Esophagus muscularis mucosa (tissue), 4 donors: ENCODE data around the gene KCNE4. TPM values are rescaled to one million over a fixed set of nuclear protein-coding genes. Genes with fewer than 3 reads are reported as not detected.

Experiments used
- DNase-seq: peaks from one replicate; pipeline ENCODE4 v3.0.0-alpha.2; 2017; ENCODE audit errors: extremely low spot score
- H3K27ac ChIP-seq, 4 donors: fragments of 200-600 bp; sonication (generic); replicated peaks in 1 of 4; 1 replicate in 3 of 4; 2 replicates in 1 of 4; pipeline ENCODE4 v1.5.1; 2016 to 2019; ENCODE audit warnings: mild to moderate bottlenecking in 1 of 4
- H3K27me3 ChIP-seq, 4 donors: fragments of 200-600 bp; sonication (generic); one replicate each; pipeline versions ENCODE4 v1.5.1 to v1.6.0; 2016 to 2019
- H3K36me3 ChIP-seq, 4 donors: fragments of 200-600 bp; sonication (generic); one replicate each; pipeline ENCODE4 v1.5.1; 2016 to 2019
- H3K4me1 ChIP-seq, 4 donors: fragments of 200-600 bp; sonication (generic); one replicate each; pipeline ENCODE4 v1.5.1; 2016 to 2019
- H3K4me3 ChIP-seq, 4 donors: fragments of 200-600 bp; sonication (generic); 1 replicate in 2 of 4; 2 replicates in 2 of 4; pipeline ENCODE4 v1.5.1; 2016 to 2019; ENCODE audit warnings: mild to moderate bottlenecking in 4 of 4, moderate library complexity in 1 of 4
- H3K9me3 ChIP-seq, 4 donors: fragments of 200-600 bp; sonication (generic); 1 replicate in 3 of 4; 2 replicates in 1 of 4; pipeline ENCODE4 v1.5.1; 2016 to 2019
- EP300 ChIP-seq: sonication (generic); formaldehyde crosslinking; IDR thresholded peaks from one replicate; pipeline ENCODE4 v1.6.1; 2017; ENCODE audit warnings: antibody characterized with exemption
- POLR2A ChIP-seq: fragments of 450-650 bp; IDR thresholded peaks from one replicate; pipeline ENCODE4 v1.6.1; 2017; ENCODE audit warnings: antibody characterized with exemption, moderate library complexity, mild to moderate bottlenecking, low read depth
- POLR2AphosphoS5 ChIP-seq, 2 donors: sonication (generic); formaldehyde crosslinking; IDR thresholded peaks; one replicate each; pipeline ENCODE4 v1.6.1; 2017; ENCODE audit warnings: antibody characterized with exemption in 2 of 2
- WGBS: methylation state at CpG from one replicate; pipeline ENCODE4 v1.1.5; 2018; 5-methylcytosine and 5-hydroxymethylcytosine counted together
- intact Hi-C: fragments of 100-400 bp; cut with DNase I; formaldehyde crosslinking; loops from one replicate; pipeline ENCODE4 v1.15.1; 2023
- total RNA-seq, 4 donors: library from RNA; depleted of rRNA; stranded (reverse); fragments of >200 nt; gene quantifications; one replicate each; pipeline versions ENCODE4 v1.1.0 to v1.2.1, GENCODE V29; 2016
- TF ChIP-seq, protein P1 (sequence below), 3 experiments: fragments of 200-600 bp in 2 of 3; fragments of 450-650 bp in 1 of 3; sonication (generic) in 2 of 3; IDR thresholded peaks; one replicate each; pipeline ENCODE4 v1.5.1; 2017 to 2019; ENCODE audit warnings: antibody characterized with exemption in 3 of 3, mild to moderate bottlenecking in 2 of 3, moderate library complexity in 1 of 3

KCNE4 gene
- total RNA-seq, 4 donors from 2014 or later = 11.6 to 38.1 (median 17.7) TPM

- Histone ChIP-seq H3K4me1 (no peaks in the 10 kb centered on the region), H3K36me3 (no peaks in the 10 kb centered on the region), H3K4me3 (no peak overlapping the region), H3K27me3 (no peaks in the 10 kb centered on the region), H3K9me3 (no peaks in the 10 kb centered on the region), H3K27ac (no peak overlapping the region)
- intact Hi-C loops = no loop called here
- peak; percentile 45 for DNase-seq
- WGBS = 98% methylated on average over 7 of the region's 7 CpGs
- TF ChIP-seq POLR2AphosphoS5 (IDR thresholded peaks at IDR 0.05) (no peak), EP300 (no peak), POLR2A (no peak)
- TF ChIP-seq, protein P1, sequence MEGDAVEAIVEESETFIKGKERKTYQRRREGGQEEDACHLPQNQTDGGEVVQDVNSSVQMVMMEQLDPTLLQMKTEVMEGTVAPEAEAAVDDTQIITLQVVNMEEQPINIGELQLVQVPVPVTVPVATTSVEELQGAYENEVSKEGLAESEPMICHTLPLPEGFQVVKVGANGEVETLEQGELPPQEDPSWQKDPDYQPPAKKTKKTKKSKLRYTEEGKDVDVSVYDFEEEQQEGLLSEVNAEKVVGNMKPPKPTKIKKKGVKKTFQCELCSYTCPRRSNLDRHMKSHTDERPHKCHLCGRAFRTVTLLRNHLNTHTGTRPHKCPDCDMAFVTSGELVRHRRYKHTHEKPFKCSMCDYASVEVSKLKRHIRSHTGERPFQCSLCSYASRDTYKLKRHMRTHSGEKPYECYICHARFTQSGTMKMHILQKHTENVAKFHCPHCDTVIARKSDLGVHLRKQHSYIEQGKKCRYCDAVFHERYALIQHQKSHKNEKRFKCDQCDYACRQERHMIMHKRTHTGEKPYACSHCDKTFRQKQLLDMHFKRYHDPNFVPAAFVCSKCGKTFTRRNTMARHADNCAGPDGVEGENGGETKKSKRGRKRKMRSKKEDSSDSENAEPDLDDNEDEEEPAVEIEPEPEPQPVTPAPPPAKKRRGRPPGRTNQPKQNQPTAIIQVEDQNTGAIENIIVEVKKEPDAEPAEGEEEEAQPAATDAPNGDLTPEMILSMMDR (IDR thresholded peaks at IDR 0.05) = no peak
Observed at GRCh38 chr2:223019987-223020717, 31.8 kb upstream of the KCNE4 start.

- intact Hi-C loops = no loop called here
- Histone ChIP-seq H3K4me1 (peaks cover 0 to 1% (median under 1%) of the 10 kb centered on the region in 4 donors), H3K36me3 (no peaks in the 10 kb centered on the region), H3K27ac (no peak overlapping the region), H3K27me3 (no peaks in the 10 kb centered on the region), H3K9me3 (no peaks in the 10 kb centered on the region), H3K4me3 (no peak overlapping the region)
- TF ChIP-seq, protein P1 (IDR thresholded peaks at IDR 0.05) = no peak
- peak; percentile 31 for DNase-seq
- WGBS = 85% methylated on average over 7 of the region's 7 CpGs
Observed at GRCh38 chr2:223020971-223021675, 30.9 kb upstream of the KCNE4 start.

DNA sequence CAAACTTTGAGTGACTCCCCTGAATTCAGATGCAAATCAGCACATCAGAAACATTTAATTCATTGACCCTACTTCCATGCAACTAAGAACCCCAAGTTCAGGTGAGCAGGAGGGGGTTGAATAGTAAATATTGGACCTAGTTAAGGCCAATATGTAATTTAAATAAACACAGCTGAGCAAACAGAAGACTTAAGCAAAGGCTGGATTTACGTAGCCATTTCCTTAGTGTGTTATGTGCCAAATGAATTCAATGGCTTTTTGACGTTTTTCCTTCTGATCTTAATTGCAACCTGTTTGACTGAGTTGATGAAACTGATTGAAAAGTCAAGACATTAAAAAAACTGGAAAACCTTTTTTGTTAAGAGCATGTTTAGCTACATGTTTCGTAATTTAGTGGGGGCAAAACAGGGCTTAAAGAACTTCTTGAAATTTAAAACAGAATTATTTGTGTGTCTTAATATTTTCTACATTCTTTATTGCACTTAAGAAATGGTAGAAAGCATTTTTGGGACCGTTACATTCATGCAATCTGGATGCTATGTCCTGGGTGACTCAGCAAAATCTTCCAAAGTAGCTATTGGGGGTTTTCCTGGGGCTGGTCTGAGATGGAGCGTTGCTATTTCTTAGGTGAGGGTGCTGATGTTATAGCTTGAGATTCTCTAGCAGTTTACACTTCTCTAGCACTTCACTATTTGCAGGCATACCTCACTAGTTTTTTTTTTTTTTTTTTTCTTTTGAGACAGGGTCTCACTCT is 25.5 kb upstream of the KCNE4 start:
- 57% methylated on average over 5 of the region's 5 CpGs for whole genome bisulfite sequencing
- intact Hi-C loops = no loop called here
- peaks cover 0 to 16% (median 15%) of the 10 kb centered on the region in 4 donors for H3K4me1 ChIP-seq
- H3K4me3 ChIP-seq = no peak overlapping the region
- no peaks in the 10 kb centered on the region for H3K27me3 ChIP-seq
- DNase-seq = no peak
- H3K27ac ChIP-seq = no peak overlapping the region
- TF ChIP-seq EP300 (no peak), POLR2A (no peak), POLR2AphosphoS5 (IDR thresholded peaks at IDR 0.05) (no peak)
- TF ChIP-seq, protein P1 (IDR thresholded peaks at IDR 0.05) = no peak
- H3K36me3 ChIP-seq = no peaks in the 10 kb centered on the region
- H3K9me3 ChIP-seq = no peaks in the 10 kb centered on the region

DNA sequence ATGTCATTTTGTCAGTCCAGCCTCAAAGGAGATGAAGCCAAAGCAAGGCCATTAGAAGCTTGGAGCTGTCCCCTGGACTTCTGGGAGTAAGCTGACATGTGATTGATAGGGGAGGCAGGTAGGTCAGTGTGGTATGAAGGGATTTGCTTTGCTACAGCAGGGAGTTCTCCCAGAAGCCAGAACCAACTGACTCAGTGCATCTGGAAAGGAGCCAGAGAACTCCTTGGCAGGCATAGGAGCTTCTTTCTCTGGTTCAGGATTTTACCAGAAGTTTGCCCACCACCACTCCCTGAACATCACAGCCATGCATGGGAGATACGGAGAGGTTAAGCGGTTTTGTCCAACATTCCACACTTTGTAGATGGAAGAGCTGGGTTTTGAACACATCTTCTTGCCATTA is 24.5 kb upstream of the KCNE4 start:
- no peaks in the 10 kb centered on the region for H3K27me3 ChIP-seq
- WGBS = 100% methylated on average over 2 of the region's 2 CpGs
- no peak overlapping the region for H3K27ac ChIP-seq
- H3K9me3 ChIP-seq = peaks cover 0 to 7% (median 1%) of the 10 kb centered on the region in 4 donors
- peaks cover 0 to 16% (median 15%) of the 10 kb centered on the region in 4 donors for H3K4me1 ChIP-seq
- TF ChIP-seq POLR2A (no peak), EP300 (no peak), POLR2AphosphoS5 (IDR thresholded peaks at IDR 0.05) (no peak)
- TF ChIP-seq, protein P1 (IDR thresholded peaks at IDR 0.05) = no peak
- intact Hi-C loops = no loop called here
- DNase-seq = no peak
- H3K36me3 ChIP-seq = no peaks in the 10 kb centered on the region
- no peak overlapping the region for H3K4me3 ChIP-seq
